CD4-positive, alpha-beta T cell treated with Interleukin-21 for 1 hour (primary cell): ENCODE data around the gene AIM2.
A peak's percentile ranks its signal among the peaks of the same experiment; 100 is the strongest.
"Not testable (repeated sequence)": the region's sequence is repeated elsewhere in the genome, so short reads cannot be mapped to it uniquely, and the experiment has no call there.

Experiments
- DNase-seq: peaks from one replicate; pipeline ENCODE4 v3.0.0-alpha.2; 2020

AIM2 gene

GRCh38 chr1:159076438-159077119 is at the start of gene AIM2:
AIM2 (minus strand) TSS chr1:159076766; CDS start chr1:159073499, 3,267 bp downstream.
- peak; percentile 91 for DNase-seq

- DNase-seq: no peak
These were observed 47.0 kb upstream of the AIM2 start for GRCh38 chr1:159123587-159123986.

- DNase-seq: no peak
These were observed 45.5 kb upstream of the AIM2 start for GRCh38 chr1:159122005-159122621.

- no peak for DNase-seq
These were observed 45.0 kb upstream of the AIM2 start for GRCh38 chr1:159121526-159121925.

- no peak for DNase-seq
These were observed 43.8 kb upstream of the AIM2 start for GRCh38 chr1:159120317-159120716.

- DNase-seq: no peak
These were observed 37.2 kb upstream of the AIM2 start for GRCh38 chr1:159113596-159114433.

- not testable (repeated sequence) for DNase-seq
These were observed 26.5 kb upstream of the AIM2 start for GRCh38 chr1:159103021-159103420.

- DNase-seq: no peak
These were observed 24.0 kb upstream of the AIM2 start for GRCh38 chr1:159100589-159100988.

- no peak for DNase-seq
These were observed 22.0 kb upstream of the AIM2 start for GRCh38 chr1:159098596-159098995.

- no peak for DNase-seq
These were observed 15.6 kb upstream of the AIM2 start for GRCh38 chr1:159092036-159092760.

- no peak for DNase-seq
These were observed 15.1 kb upstream of the AIM2 start for GRCh38 chr1:159091607-159092031.

- no peak for DNase-seq
These were observed 14.6 kb upstream of the AIM2 start for GRCh38 chr1:159091180-159091560.

- no peak for DNase-seq
These were observed 14.0 kb upstream of the AIM2 start for GRCh38 chr1:159090286-159091179.

GRCh38 chr1:159089184-159089791 is 12.7 kb upstream of the AIM2 start:
- DNase-seq: peak; percentile 65

- DNase-seq: no peak
These were observed 12.1 kb upstream of the AIM2 start for GRCh38 chr1:159088546-159089183.

- DNase-seq: no peak
These were observed 11.5 kb upstream of the AIM2 start for GRCh38 chr1:159088050-159088449.

- no peak for DNase-seq
These were observed 8.3 kb upstream of the AIM2 start for GRCh38 chr1:159084867-159085266.

- no peak for DNase-seq
These were observed 7.6 kb upstream of the AIM2 start for GRCh38 chr1:159084152-159084551.

GRCh38 chr1:159083013-159083412 is 6.4 kb upstream of the AIM2 start:
- DNase-seq: no peak

GRCh38 chr1:159081626-159082025 is 5.1 kb upstream of the AIM2 start:
- no peak for DNase-seq

- DNase-seq: no peak
These were observed 3.0 kb upstream of the AIM2 start for GRCh38 chr1:159079525-159079924.
